H1 (cell line): ENCODE measurements around the gene RASEF.

Source experiments
- ATF3 ChIP-seq: IDR thresholded peaks from 2 replicates; pipeline ENCODE4 v1.6.1; 2011; ENCODE audit warnings: low read depth, mild to moderate bottlenecking, low read length; ENCODE audit not compliant: insufficient read depth
- EZH2 ChIP-seq: fragments of 200-600 bp; sonication (generic); IDR thresholded peaks from 2 replicates; pipeline ENCODE4 v1.7.1; 2012; ENCODE audit warnings: low read depth, mild to moderate bottlenecking, moderate library complexity, low read length, inconsistent platforms; ENCODE audit not compliant: severe bottlenecking
- MAX ChIP-seq: IDR thresholded peaks from 2 replicates; pipeline ENCODE4 v1.6.1; 2012; ENCODE audit warnings: inconsistent platforms
- NRF1 ChIP-seq: IDR thresholded peaks from 2 replicates; pipeline ENCODE4 v1.6.1; 2011; ENCODE audit warnings: mild to moderate bottlenecking, low read depth, low read length, improper control_type of control experiment
- POLR2A ChIP-seq, 2 experiments: IDR thresholded peaks; 1 replicate in 1 of 2; 2 replicates in 1 of 2; pipeline ENCODE4 v1.6.1; 2011; ENCODE audit warnings: low read depth in 2 of 2, low read length in 2 of 2, mild to moderate bottlenecking in 2 of 2; ENCODE audit errors: control extremely low read depth in 1 of 2
- POLR2AphosphoS5 ChIP-seq: IDR thresholded peaks from 2 replicates; pipeline ENCODE4 v1.6.1; 2011; ENCODE audit warnings: low read depth, low read length
- RFX5 ChIP-seq: IDR thresholded peaks from 2 replicates; pipeline ENCODE4 v1.6.1; 2011; ENCODE audit warnings: low read depth, low read length, improper control_type of control experiment, borderline replicate concordance
- SIN3A ChIP-seq, 2 experiments: IDR thresholded peaks in 1 of 2; conservative IDR thresholded peaks in 1 of 2; 2 replicates each; pipeline ENCODE4 v1.6.1; 2011 to 2012; ENCODE audit warnings: low read length in 2 of 2, improper control_type of control experiment in 1 of 2, low read depth in 1 of 2, mild to moderate bottlenecking in 1 of 2
- TCF12 ChIP-seq: IDR thresholded peaks from 2 replicates; pipeline ENCODE4 v1.6.1; 2011; ENCODE audit warnings: low read depth, mild to moderate bottlenecking, low read length
- TEAD4 ChIP-seq: IDR thresholded peaks from 2 replicates; pipeline ENCODE4 v1.6.1; 2012; ENCODE audit warnings: low read depth, low read length, inconsistent platforms, mixed read lengths
- TF ChIP-seq, protein P1 (sequence below), 3 experiments: IDR thresholded peaks; 1 replicate in 2 of 3; 2 replicates in 1 of 3; pipeline versions ENCODE4 v1.5.1 to v1.6.1; 2011; ENCODE audit warnings: low read length in 3 of 3, mild to moderate bottlenecking in 3 of 3, inconsistent platforms in 2 of 3, low read depth in 1 of 3, moderate library complexity in 1 of 3; ENCODE audit not compliant: insufficient read depth in 1 of 3; ENCODE audit errors: control extremely low read depth in 1 of 3
- TF ChIP-seq, protein P2 (sequence below): IDR thresholded peaks from 2 replicates; pipeline ENCODE4 v1.6.1; 2012; ENCODE audit warnings: low read length, inconsistent platforms

GRCh38 chr9:83069651-83070050, 6.7 kb upstream of the RASEF start:
- no peak for TF ChIP-seq RFX5
- TF ChIP-seq, protein P1, sequence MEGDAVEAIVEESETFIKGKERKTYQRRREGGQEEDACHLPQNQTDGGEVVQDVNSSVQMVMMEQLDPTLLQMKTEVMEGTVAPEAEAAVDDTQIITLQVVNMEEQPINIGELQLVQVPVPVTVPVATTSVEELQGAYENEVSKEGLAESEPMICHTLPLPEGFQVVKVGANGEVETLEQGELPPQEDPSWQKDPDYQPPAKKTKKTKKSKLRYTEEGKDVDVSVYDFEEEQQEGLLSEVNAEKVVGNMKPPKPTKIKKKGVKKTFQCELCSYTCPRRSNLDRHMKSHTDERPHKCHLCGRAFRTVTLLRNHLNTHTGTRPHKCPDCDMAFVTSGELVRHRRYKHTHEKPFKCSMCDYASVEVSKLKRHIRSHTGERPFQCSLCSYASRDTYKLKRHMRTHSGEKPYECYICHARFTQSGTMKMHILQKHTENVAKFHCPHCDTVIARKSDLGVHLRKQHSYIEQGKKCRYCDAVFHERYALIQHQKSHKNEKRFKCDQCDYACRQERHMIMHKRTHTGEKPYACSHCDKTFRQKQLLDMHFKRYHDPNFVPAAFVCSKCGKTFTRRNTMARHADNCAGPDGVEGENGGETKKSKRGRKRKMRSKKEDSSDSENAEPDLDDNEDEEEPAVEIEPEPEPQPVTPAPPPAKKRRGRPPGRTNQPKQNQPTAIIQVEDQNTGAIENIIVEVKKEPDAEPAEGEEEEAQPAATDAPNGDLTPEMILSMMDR (IDR thresholded peaks at IDR 0.05; ENCODE audit: control extremely low read depth in 1 of 3, insufficient read depth in 1 of 3, low read depth in 1 of 3, low read length in 3 of 3): no peak
- TF ChIP-seq, protein P2, sequence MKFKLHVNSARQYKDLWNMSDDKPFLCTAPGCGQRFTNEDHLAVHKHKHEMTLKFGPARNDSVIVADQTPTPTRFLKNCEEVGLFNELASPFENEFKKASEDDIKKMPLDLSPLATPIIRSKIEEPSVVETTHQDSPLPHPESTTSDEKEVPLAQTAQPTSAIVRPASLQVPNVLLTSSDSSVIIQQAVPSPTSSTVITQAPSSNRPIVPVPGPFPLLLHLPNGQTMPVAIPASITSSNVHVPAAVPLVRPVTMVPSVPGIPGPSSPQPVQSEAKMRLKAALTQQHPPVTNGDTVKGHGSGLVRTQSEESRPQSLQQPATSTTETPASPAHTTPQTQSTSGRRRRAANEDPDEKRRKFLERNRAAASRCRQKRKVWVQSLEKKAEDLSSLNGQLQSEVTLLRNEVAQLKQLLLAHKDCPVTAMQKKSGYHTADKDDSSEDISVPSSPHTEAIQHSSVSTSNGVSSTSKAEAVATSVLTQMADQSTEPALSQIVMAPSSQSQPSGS: no peak
- no peak for TF ChIP-seq SIN3A (conservative IDR thresholded peaks at IDR 0.05 in 1 of 2, IDR thresholded peaks at IDR 0.05 in 1 of 2; ENCODE audit: low read depth in 1 of 2, low read length in 2 of 2)
- no peak for TF ChIP-seq MAX
- TF ChIP-seq ATF3: no peak
- TF ChIP-seq POLR2AphosphoS5: no peak
- TF ChIP-seq POLR2A (IDR thresholded peaks at IDR 0.05; ENCODE audit: control extremely low read depth in 1 of 2, low read depth in 2 of 2, low read length in 2 of 2): no peak
- TF ChIP-seq TEAD4: no peak
- no peak for TF ChIP-seq TCF12
- TF ChIP-seq NRF1: no peak
- no peak for TF ChIP-seq EZH2
